ENCODE measurements around the gene KCNK4. TPM values are rescaled to one million over a fixed set of nuclear protein-coding genes. Genes with fewer than 3 reads are reported as not detected.

KCNK4 gene
- total and polyA plus RNA-seq, 2 of the 13 experiments (the other 11 are each of a cell fraction or from before 2014, with no cell fraction given): not detected

DNA sequence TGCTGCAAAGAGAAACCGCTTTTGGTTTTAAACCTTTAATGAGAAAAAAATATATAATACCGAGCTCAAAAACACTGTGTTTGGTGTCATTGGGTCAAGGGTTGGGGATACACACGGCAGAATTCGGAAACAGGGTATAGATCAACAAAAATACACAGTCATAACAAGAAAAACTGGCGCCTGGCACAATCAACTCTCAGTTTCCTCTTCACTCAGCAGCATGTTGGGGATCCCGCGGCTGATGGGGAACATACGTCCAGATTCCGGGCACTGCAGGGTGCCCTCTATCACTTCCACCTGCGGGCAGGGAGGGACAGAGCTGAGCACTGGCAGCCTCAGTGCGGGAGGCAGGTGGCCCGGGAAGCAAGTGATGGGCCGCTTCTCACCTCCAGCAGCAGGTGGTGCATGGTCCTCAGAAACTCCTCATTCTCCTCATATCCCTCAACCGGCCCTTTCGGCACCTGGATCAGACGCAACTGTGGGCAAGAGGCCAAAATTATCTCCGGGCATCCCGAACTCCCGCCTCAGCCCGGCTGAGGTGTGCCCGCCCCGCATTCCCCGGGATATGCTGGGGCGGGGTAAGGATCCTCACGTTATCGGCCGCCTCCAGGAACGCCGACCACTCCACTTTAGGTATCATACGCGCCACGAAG, 25.7 kb downstream of the KCNK4 start (continued):
- no peak for TF ChIP-seq TSC22D2 (CRISPR knock-in tag; IDR thresholded peaks at IDR 0.05; ENCODE audit: borderline replicate concordance)
- no peak for TF ChIP-seq GFI1 (CRISPR knock-in tag; IDR thresholded peaks at IDR 0.05; ENCODE audit: borderline replicate concordance)
- TF ChIP-seq, protein P1, sequence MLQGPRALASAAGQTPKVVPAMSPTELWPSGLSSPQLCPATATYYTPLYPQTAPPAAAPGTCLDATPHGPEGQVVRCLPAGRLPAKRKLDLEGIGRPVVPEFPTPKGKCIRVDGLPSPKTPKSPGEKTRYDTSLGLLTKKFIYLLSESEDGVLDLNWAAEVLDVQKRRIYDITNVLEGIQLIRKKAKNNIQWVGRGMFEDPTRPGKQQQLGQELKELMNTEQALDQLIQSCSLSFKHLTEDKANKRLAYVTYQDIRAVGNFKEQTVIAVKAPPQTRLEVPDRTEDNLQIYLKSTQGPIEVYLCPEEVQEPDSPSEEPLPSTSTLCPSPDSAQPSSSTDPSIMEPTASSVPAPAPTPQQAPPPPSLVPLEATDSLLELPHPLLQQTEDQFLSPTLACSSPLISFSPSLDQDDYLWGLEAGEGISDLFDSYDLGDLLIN (CRISPR knock-in tag; IDR thresholded peaks at IDR 0.05; ENCODE audit: borderline replicate concordance): peak; percentile 84; the same call in 1 of the 2 replicates
- TF ChIP-seq, protein P2, sequence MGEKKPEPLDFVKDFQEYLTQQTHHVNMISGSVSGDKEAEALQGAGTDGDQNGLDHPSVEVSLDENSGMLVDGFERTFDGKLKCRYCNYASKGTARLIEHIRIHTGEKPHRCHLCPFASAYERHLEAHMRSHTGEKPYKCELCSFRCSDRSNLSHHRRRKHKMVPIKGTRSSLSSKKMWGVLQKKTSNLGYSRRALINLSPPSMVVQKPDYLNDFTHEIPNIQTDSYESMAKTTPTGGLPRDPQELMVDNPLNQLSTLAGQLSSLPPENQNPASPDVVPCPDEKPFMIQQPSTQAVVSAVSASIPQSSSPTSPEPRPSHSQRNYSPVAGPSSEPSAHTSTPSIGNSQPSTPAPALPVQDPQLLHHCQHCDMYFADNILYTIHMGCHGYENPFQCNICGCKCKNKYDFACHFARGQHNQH (CRISPR knock-in tag; IDR thresholded peaks at IDR 0.05): no peak
- TF ChIP-seq ZNF33A (CRISPR knock-in tag; IDR thresholded peaks at IDR 0.05; ENCODE audit: borderline replicate concordance): no peak
- no peak for TF ChIP-seq FOXM1 (CRISPR knock-in tag; IDR thresholded peaks at IDR 0.05)
- TF ChIP-seq, protein P3, sequence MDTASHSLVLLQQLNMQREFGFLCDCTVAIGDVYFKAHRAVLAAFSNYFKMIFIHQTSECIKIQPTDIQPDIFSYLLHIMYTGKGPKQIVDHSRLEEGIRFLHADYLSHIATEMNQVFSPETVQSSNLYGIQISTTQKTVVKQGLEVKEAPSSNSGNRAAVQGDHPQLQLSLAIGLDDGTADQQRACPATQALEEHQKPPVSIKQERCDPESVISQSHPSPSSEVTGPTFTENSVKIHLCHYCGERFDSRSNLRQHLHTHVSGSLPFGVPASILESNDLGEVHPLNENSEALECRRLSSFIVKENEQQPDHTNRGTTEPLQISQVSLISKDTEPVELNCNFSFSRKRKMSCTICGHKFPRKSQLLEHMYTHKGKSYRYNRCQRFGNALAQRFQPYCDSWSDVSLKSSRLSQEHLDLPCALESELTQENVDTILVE (CRISPR knock-in tag; IDR thresholded peaks at IDR 0.05): no peak
- no peak for TF ChIP-seq ZNF776 (CRISPR knock-in tag; IDR thresholded peaks at IDR 0.05)
- no peak for TF ChIP-seq ZNF143 (CRISPR knock-in tag; IDR thresholded peaks at IDR 0.05)
- TF ChIP-seq PCBP1 (IDR thresholded peaks at IDR 0.05; ENCODE audit: borderline replicate concordance, low read depth, low read length): no peak
- TF ChIP-seq SMYD3 (CRISPR knock-in tag; IDR thresholded peaks at IDR 0.05): no peak
- TF ChIP-seq, protein P4, sequence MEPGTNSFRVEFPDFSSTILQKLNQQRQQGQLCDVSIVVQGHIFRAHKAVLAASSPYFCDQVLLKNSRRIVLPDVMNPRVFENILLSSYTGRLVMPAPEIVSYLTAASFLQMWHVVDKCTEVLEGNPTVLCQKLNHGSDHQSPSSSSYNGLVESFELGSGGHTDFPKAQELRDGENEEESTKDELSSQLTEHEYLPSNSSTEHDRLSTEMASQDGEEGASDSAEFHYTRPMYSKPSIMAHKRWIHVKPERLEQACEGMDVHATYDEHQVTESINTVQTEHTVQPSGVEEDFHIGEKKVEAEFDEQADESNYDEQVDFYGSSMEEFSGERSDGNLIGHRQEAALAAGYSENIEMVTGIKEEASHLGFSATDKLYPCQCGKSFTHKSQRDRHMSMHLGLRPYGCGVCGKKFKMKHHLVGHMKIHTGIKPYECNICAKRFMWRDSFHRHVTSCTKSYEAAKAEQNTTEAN (CRISPR knock-in tag; conservative IDR thresholded peaks at IDR 0.05): no peak
- 0 out of 2 replicates have a peak, but pooled peaks have one; percentile 12 for TF ChIP-seq ZNF441 (CRISPR knock-in tag; IDR thresholded peaks at IDR 0.05; ENCODE audit: borderline replicate concordance)
- TF ChIP-seq, protein P5, sequence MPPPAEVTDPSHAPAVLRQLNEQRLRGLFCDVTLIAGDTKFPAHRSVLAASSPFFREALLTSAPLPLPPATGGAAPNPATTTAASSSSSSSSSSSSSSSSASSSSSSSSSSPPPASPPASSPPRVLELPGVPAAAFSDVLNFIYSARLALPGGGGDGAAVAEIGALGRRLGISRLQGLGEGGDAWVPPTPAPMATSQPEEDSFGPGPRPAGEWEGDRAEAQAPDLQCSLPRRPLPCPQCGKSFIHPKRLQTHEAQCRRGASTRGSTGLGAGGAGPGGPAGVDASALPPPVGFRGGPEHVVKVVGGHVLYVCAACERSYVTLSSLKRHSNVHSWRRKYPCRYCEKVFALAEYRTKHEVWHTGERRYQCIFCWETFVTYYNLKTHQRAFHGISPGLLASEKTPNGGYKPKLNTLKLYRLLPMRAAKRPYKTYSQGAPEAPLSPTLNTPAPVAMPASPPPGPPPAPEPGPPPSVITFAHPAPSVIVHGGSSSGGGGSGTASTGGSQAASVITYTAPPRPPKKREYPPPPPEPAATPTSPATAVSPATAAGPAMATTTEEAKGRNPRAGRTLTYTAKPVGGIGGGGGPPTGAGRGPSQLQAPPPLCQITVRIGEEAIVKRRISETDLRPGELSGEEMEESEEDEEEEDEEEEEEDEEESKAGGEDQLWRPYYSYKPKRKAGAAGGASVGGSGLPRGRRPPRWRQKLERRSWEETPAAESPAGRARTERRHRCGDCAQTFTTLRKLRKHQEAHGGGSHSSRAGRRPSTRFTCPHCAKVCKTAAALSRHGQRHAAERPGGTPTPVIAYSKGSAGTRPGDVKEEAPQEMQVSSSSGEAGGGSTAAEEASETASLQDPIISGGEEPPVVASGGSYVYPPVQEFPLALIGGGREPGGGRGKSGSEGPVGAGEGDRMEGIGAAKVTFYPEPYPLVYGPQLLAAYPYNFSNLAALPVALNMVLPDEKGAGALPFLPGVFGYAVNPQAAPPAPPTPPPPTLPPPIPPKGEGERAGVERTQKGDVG (CRISPR knock-in tag; IDR thresholded peaks at IDR 0.05; ENCODE audit: borderline replicate concordance): no peak
- TF ChIP-seq, protein P6, sequence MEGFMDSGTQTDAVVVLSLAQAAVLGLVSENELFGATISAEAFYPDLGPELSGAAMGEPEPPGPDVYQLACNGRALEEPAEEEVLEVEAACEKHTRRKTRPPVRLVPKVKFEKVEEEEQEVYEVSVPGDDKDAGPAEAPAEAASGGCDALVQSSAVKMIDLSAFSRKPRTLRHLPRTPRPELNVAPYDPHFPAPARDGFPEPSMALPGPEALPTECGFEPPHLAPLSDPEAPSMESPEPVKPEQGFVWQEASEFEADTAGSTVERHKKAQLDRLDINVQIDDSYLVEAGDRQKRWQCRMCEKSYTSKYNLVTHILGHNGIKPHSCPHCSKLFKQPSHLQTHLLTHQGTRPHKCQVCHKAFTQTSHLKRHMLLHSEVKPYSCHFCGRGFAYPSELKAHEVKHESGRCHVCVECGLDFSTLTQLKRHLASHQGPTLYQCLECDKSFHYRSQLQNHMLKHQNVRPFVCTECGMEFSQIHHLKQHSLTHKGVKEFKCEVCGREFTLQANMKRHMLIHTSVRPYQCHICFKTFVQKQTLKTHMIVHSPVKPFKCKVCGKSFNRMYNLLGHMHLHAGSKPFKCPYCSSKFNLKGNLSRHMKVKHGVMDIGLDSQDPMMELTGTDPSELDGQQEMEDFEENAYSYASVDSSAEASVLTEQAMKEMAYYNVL (CRISPR knock-in tag; IDR thresholded peaks at IDR 0.05; ENCODE audit: borderline replicate concordance): no peak
- TF ChIP-seq ETV6 (CRISPR knock-in tag; conservative IDR thresholded peaks at IDR 0.05): no peak
- TF ChIP-seq FIP1L1 (IDR thresholded peaks at IDR 0.05; ENCODE audit: borderline replicate concordance, insufficient read depth, low read depth, low read length): no peak; the same call in 1 of the 2 replicates
- no peak for TF ChIP-seq ZFP36 (IDR thresholded peaks at IDR 0.05; ENCODE audit: borderline replicate concordance, low read depth, low read length, partially characterized antibody)
- no peak for TF ChIP-seq THAP11 (CRISPR knock-in tag; IDR thresholded peaks at IDR 0.05)

Data from HepG2 (cell line).